Activated T-cell treated with anti-CD3 and anti-CD28 coated beads for 4 hours (primary cell): Measurements from ENCODE around the gene ATG16L1.

Experiments
- DNase-seq: peaks from one replicate; pipeline ENCODE4 v3.0.0-alpha.2; 2020

The ATG16L1 gene

DNA sequence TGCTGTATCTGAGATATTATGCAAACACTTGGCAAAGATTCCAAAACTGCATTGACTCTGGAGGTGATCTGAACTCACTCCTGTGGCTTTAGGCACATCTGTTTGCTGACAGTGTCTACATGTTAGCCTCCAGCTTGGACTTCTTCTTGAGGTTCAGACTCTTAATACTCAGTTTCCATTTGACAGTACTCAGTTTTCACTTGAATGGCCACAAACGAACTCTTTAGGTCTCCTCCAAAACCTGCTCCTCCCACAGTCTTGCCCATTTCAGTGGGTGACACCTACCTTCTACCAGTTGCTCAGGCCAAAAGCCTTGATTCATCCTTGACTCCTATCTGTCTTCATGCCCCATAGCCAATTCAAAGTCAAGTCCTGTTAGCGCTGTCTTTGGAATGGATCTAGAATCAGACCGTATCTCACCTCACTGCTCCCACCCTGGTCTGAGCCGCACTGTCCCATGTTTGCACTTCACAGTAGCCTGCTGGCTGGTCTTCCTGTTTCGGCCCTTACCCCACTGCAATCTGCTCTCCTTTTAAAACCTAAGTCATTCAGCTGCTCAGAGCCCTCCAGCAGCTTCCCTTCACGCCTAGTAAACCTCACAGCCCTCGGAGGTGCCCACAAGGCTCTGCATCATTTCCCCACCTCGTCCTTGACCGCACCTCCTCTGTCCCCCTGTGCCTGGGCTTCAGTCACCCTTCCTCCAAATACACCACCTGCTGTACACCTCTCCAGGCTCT is 10.5 kb downstream of the ATG16L1 start:
- DNase-seq, result no peak

DNA sequence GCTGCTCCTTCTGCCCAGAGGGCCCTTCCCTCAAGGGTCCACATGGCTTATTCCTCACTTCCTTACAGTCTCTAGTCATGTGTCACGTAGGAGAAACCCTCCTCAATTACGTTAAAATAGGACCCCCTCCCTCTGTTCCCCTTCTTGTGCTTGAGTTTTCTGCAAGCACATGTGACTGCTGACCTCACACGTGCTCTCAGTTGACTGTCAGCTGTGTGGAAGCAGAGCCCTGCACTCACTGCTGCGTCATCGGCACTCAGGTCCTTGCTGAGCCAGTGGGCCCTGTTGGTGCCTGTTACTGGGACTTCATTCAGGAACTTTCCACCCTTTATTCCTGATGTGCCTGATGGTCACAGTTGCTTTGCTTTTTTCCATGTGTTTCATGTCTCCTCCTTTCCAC is 11.1 kb downstream of the ATG16L1 start:
- DNase-seq, result no peak

DNA sequence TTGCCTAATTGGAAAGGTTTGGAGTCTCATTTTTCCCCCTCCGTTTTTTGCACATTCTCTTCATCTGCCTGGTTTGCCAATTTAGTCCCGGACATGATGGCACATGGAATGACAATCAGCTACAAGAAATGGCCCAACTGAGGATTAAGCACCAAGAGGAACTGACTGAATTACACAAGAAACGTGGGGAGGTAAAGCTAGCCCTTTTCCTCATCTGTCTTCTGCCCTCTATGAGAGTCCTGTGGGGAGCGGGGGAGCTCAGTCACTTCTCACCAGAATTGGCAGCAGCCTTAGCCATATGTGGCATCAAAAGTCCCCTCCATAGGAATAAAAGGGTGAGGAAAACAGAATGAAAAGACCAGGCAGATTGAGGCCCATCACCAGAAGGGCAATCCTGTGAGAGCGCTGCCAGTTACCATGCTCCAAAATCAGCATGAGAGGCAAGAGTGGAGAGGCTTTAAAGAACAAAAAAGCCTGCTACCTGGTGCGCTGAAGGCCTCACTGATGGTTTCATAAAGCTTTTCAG is 11.6 kb downstream of the ATG16L1 start:
- DNase-seq, result no peak

DNA sequence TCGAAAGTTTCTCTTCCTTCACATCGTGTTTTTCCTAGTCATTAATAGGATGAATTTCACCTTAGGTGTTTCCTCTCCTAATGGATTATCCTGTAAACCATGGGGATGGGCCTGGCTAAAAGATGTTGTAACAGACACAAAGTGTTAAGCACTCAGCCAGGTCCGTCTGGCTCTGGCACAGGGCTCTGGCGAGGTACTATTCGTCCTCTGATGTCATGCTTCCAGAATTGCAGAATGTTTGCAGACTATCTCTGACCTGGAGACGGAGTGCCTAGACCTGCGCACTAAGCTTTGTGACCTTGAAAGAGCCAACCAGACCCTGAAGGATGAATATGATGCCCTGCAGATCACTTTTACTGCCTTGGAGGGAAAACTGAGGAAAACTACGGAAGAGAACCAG is 13.2 kb downstream of the ATG16L1 start:
- DNase-seq, result no peak

DNA sequence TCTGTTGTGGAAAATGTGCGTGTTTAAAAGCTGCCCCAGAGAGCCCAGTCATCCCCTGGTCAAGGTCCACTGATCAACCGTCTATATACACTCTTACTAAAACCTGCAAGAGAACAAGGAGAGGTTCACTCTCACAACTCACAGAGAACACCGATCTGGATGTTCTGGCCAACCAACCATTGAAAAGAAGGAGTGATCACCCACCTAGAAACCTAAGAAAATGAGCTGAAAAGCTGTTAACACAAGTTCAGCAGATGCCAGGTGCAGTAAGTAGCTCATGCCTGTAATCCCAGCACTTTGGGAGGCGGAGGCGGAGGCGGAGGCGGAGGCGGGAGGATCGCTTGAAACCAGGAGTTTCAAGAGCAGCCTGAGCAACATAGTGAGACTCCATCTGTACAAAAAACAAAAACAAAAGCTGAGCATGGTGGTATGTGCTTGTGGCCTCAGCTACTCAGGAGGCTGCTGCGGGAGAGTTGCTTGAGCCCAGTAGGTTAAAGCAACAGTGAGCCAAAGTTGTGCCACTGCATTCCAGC is 14.5 kb downstream of the ATG16L1 start:
- DNase-seq, result no peak

DNA sequence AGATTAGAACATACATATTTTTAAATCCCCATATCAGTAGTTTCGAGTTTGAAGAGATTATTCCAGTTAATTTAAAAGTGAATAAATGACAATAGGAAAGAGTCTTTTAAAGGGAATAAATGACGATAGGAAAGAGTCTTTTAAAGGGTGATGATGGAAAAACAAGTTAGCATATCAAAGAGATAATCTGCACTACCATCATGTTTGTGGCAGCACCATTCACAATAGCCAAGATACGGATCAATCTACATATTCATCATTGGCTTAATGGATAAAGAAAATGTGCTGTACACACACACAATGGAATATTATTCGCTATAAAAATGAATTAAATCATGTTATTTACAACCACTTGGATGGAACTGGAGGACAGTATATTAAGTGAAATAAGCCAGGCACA is 15.0 kb downstream of the ATG16L1 start:
- no peak for DNase-seq

DNA sequence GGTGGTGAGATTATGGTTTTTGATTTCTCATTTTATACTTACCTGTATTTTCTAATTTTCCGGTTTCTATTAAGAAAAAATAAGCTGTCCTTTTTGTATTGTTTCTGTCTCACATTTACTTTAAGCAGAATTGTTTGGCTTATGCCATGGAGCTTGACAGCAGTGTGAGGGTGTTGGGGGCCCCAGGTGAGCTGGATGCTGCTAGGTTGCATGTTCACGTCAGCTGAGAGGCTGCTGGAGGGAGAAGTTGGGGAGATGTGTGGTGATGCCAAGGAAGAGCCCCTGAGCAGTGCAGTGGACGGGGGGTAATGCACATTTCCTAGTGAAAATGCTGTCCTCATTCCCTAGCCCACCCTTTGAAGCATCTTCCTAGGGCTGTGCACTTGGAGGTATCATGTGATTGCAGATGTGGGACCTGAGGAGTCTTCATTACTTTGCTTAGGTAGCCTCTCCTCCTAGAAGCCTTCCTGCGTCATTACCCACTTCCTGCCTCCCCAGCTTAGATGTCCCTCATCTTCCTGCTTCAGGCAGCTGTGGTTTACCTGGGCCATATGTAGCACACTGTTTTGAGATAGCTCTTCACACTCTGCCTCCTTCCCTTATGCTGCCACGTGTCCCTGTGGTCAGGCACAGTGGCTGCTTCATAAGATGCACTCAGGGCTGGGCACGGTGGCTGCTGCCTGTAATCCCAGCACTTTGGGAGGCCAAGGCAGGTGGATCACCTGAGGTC is 16.2 kb downstream of the ATG16L1 start:
- DNase-seq, result peak; percentile 62

DNA sequence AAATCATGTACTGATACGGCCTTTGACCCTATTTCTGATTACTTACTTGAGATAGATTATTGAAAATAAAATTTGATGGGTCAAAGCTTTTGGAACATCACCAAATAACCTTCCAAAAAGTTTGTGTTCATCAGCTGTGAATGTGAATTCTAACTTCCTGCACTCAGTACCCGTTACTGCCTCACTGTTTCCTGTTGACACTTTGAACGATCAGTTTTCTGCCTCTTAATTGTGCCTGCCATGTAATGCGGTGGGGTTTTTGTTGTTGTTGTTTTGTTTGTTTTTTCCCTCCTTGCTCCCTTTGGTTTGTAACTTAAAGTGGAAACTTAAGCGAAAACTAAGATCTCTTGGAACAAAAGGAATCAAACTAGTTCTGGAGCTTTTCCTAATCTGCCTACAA is 18.9 kb downstream of the ATG16L1 start:
- no peak for DNase-seq

DNA sequence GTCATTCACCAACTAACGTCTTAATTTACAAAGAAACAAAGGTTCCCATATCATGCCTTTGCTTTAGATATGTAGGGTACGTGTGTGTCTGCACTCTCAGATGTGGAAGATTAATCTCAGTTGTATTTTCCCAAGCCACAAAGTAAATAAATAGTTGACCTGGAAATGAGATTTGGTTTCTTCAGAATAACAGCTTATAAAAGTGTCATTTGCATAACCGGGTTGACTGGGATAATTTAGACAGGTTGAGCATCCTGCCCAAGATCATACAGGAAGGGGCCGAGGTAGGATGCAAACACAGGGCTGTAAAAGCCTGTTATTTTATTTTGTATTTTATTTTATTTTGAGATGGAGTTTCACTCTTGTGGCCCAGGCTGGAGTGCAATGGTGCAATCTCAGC is 19.5 kb downstream of the ATG16L1 start:
- DNase-seq, result no peak

DNA sequence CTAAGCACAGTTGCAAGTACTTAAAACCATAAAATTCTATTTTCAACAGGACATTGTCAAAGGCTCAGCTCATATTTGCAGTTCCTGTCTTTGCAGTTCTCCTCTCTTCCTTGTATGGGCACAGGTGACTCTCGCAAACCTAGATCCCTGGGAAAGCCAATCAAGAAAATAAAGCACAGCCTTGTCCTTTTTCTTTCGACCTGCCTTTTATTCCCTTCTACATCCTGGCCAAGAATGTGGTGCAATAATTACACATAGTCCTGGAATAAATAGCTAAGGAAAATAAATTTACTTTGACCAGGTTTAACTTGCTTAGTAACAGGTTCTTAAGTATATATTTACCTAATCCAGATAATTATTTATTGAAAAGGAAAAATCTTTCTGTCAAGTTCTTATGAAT is 20.2 kb downstream of the ATG16L1 start:
- no peak for DNase-seq

DNA sequence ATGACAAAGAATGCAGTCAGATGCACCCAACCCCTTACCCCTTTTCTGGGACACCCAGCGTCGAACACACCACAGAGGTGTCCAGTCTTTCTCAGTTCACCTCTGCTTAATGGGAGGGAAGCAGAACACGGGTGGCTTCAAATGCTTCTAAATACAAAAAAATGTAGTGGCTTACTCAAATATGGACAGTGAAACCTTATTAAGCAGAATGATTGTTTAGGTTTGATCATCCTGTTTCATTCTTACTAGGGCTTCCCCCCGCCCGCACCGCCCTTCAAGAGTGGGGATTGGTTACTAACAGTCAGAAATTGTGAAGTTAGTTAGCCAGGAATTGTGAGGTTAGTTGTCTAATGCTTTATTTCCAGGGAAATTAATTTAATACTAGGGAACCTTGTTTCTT is 21.6 kb downstream of the ATG16L1 start:
- no peak for DNase-seq

DNA sequence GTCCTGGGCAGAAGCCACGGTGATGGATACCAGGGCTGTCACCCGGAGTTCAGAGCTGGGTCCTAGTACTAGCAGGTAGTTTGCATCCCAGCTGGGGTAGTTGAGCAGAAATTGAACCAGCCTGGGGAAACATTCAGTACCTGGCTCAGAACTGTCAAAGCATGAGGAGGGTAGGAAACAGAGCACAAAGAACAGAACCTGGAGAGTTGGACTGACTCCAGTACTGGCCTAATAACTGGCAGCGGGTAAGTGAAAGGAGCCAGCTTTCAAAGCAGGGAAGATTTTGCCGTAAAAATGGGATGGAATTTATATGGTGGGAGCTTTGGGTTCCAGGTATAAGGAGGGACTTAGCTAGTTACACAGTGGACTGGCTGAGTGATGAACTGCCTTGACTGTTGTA is 23.8 kb downstream of the ATG16L1 start:
- DNase-seq, result no peak

DNA sequence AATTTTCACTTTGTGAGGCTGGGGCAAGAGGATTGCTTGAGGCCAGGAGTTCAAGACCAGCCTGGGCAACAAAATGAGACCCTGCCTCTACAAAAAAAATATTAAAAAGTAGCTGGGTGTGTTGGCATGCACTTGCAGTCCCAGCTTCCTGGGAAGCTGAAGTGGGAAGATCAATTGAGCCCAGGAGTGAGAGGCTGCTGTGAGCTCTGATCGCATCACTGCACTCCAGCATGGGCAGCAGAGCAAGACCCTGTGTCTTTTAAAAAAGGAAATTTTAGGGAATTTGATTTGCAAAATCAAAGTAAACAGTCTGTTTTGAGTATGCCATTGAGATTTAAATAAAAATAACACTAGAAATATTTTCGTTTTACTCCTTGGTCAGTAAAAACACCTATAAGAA is 27.4 kb downstream of the ATG16L1 start:
- no peak for DNase-seq

DNA sequence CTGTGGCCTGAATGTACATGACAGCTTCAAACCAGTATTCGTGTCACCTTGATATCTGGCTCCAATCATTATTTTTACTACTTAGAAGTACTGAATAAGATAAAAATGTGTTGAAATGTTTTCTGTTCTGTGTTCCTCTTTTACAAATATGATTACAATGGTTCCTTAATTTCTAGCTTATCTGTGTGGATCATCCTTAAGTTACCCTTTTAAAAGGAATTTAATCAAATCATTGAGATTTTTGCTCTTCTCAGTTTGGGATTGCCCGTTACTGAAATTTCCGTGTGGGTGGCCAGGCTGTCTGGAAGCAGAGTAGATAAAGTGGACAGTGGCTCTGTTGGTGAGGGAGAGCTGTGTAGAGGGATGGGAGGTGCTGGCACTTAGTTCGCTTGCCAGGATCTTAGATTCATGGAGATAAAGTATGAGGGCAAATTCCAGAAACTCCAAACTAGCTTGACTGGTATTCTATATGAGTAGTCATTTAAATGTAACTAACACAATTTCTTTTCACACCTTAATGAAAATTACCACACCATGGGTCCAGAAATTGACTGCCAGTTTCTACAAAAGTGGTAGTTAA is 28.7 kb downstream of the ATG16L1 start:
- DNase-seq, result no peak

DNA sequence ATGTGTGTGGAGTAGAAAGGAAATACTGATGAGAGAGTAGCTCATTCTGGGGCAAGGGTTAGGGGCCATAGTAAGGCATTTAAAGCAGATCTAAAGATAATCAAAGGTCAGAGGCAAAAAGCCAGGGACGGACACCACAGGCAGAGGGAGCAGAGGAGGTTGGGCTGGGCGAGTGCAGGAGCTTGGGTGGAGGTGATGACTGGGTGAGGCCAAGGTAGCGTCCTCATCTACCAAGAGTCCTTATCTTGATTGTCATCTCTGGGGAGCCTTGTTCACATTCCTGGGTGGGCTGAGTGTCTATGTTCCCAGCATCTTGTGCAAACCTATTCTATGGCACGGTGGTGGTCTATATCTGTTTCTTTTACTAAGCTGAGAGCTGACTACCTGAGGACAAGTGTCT is 30.1 kb downstream of the ATG16L1 start:
- no peak for DNase-seq

DNA sequence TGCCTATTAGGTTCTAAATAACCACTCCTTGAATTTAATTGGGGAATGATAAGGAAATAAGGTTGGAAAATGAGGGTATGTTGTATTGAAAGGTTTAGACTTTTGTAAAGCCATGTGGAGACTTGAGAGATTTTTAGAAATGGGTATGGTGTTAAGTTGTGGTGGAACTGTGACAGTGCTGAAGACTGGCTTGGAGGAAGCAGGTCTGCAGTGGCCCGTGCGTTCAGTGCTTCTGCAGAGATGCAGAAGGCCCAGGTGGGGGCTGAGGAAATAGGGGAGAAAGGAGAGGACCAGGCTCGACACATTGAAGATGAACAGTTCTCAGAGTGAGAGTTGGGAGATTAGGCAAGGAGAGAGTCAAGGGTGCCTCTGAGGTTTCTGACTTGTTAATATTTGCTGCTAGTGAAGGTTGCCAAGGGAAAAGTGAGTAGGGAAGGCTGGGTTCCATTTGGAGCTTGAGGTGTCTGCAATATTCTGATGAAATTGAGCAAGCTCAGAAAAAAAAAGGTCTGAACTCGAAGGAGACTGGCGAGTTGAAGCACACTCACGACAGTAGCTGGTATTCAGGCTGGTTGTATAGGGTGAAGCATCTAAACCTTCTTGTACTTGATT is 30.6 kb downstream of the ATG16L1 start:
- DNase-seq, result no peak

DNA sequence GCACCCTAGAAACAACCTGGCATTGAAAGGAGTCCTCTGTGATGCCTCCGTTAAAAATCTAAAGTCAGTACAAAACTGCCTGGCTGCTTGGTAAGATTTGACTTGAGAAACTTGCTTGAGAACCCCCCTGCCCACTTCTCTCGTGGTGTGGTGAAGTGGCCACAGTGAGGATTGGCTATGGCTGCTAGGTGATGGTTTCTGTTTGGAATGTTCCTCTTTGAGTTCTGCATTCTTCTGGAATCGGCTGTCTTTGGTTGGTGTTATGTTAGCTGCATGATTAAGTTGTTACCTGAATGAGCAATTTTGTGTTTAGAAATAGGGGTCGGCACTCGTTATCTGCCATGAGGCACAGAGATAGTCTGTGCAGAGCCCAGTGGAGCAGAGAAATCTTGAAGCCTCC is 34.4 kb downstream of the ATG16L1 start:
- DNase-seq, result no peak

DNA sequence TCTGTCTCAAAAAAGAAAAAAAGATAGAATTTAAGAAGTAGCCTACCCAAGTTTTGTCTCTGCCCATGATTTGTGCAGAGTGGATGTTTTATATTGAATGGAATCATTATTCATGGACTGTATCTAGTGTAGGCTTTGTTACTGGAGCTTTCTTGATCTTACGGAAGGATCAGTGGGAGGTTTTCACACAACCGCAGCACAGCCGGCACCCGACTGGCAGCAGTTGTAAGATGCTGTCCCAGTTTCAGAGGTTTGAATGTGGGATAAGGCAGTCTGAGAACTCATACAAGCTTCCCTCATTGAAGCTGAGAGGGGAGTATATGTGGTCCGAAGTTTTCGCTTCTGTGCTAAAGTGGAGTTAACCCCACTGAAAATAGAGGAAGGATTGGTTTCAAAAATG is 36.4 kb downstream of the ATG16L1 start:
- DNase-seq, result no peak

DNA sequence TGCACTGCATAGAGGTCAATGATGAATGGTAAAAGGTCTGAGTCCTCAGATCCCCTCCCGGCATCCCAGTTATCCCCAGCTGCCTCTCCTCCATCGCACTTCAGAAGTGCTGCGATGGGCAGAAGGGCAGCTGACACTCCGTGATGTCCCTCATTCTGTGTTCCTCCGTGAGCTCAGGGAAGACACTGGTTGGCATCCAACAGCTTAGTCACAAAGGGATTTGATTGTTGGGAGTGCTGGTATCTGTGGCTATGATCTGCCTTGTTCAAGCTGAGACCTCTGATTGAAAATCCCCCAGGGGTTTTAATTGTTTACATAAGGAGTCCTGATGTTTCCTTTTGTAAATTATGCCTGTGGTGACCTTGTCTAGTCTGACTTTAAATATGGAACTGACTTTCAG is 37.2 kb downstream of the ATG16L1 start:
- no peak for DNase-seq

DNA sequence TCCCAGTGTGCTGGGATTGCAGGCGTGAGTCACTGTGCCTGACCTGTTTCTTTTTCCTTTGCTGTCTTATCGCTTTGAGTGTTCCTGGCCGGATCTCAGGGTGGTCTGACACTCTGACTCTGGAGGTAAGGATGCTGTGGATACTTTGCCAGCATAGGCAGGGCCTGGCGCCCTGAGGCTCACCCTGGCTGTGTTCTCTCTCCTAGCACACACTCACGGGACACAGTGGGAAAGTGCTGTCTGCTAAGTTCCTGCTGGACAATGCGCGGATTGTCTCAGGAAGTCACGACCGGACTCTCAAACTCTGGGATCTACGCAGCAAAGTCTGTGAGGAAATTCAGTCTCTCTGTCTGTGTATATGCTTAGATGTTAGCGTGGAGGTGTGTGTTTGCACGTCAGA is 38.2 kb downstream of the ATG16L1 start:
- DNase-seq, result no peak

DNA sequence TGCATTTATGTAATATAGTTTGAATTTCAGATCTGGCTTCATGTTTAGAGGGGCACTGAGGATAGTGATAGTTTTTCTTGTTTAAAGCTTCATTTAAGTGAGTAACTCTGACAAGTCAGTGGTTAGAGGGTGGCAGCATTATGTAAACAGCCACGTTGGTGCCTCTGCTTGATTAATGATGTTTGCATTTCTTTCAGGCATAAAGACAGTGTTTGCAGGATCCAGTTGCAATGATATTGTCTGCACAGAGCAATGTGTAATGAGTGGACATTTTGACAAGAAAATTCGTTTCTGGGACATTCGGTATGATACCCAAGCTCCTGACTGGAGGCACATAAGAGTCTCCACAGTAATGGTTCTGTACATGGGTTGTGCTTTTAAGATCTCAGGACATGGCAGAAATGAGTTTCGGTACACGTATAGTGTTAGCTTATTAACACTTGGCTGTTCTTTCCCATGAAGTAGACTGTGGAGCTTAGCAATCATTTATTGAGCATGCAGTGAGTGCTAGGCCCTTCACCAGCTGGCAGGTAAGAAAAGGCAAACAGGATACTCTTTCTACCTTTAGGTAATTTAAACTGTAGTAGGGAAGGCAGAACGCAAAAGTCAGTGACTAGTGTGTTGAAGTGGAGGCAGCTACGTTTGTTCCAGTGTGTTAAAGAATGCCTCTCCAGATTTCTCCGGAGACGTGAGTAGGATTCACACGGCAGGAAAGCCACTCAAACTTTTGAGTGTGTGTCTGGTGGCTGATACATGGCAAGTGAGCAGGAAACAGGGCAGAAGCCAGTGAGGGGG is 38.8 kb downstream of the ATG16L1 start:
- no peak for DNase-seq

DNA sequence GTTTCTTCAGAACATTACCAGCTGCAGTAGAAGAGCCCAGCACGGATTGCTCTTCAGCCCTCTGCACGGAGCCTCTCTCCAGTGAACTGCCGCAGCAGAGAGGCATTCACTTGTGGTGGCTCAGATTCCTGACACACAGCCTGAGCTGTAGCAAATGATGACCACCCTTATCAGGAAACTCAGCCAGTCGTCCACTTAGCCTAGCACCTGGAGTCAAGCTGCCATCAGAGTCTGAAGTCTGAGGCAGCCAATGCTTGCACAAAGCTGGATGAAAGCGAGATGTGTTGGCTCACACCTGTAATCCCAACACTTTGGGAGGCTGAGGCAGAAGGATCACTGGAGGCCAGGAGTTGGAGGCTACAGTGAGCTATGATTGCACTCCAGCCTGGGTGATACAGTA is 44.4 kb downstream of the ATG16L1 start:
- DNase-seq, result no peak

DNA sequence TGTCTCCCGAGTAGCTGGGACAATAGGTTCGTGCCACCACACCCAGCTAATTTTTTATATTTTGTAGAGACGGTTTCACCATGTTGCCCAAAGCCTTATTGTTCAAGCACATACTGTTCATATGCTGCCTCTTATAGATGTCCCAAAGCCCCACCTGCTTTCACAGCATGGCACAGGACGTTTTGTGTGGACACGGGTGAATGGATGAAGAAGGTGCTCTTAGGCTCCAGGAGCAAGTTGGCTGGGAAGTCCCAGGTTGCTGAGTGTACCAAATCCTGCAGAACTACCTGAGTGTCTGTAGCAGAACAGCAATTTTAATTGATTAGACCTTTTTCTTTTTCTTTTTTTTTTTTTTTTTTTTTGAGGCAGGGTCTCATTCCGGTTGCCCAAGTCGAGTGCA is 45.6 kb downstream of the ATG16L1 start:
- no peak for DNase-seq
